ENCODE results near the gene BBS10.
"Not testable (repeated sequence)": the region's sequence is repeated elsewhere in the genome, so short reads cannot be mapped to it uniquely, and the experiment has no call there.

The BBS10 gene

DNA sequence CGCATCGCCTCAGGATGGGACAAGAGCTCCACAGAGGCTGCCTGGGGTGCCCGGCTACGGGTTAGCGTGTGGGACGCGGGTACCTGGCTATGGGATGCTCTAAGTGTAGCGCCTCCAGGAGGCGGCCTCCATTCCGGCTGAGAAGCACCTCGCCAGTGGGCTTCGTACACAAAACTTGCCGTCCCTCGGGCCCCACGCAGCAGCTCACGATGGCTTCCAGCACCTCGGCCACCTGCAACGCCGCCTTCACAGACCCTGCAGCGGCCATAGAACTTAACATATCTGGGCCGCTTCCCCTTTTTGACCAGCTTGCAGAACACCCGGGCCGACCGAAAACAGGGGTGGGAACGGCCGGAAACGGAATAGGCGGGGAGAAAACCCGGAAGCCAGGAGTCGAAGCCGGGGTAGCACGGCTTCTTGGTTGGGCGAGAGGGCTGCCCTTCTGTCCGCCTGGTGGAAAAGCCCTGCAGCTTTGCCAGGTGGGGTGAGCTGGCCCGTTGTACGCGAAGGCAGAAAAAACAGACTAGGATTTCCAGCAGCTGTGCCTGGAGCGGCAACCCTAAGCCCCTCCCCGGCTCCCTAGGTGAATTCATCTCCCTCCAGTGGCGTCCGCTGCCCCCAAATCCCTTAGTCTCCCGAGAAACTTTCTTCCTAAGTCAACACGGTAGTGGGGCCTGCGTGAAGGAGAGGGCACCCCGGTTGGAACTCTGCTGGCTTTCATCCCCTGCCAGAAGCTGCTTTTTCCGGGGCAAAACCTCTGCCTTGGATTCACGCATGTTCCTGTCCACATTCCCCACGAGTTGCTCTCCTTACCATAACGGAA is at the start of gene BBS10:
TSS of gene BBS10 (minus strand) at position 337 of the 823 bp plus-strand sequence. CDS start at position 280, 57 bp downstream.
- peak; percentile 76 for DNase-seq

GRCh38 chr12:76391461-76391860 is 43.2 kb upstream of the BBS10 start:
- no peak for DNase-seq

DNA sequence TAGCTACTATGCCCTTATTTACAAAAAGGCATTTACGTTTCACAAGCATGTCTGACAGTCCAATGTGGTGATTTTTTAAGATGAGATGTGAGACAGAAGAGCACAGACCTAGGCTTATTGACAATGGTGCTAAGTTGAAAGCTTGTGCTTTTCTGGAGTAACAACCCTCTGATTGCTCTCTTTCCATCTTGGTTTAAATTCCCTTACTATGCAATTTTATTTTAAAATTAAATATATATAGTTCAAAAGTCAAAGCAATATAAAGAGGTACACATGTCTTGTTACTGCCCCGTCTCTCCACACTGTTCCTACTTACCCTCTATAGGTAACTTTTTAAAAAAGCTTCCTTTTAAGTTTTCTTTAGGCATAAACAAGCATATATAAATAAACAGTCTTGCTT is 39.4 kb upstream of the BBS10 start:
- no peak for DNase-seq

- no peak for DNase-seq
Observed at GRCh38 chr12:76384560-76384959, 36.3 kb upstream of the BBS10 start.

DNA sequence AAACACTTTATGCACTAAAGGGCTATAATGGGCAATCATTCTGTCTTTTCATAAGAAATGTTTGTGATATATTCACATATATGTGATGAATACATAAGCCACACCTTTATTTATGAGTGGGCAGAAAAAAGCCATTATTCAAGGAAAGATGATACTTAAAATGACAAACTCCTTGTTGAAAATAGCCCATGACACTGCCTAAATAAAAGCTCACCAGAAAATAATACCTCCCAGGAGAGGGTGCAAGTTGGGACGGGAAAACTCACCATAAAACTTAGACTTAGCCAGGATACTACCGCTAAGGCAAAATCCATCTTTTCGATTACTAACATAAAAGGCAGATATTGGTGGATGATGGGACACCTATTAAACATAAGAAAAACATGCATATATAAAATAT is 35.8 kb upstream of the BBS10 start:
- DNase-seq = no peak

DNA sequence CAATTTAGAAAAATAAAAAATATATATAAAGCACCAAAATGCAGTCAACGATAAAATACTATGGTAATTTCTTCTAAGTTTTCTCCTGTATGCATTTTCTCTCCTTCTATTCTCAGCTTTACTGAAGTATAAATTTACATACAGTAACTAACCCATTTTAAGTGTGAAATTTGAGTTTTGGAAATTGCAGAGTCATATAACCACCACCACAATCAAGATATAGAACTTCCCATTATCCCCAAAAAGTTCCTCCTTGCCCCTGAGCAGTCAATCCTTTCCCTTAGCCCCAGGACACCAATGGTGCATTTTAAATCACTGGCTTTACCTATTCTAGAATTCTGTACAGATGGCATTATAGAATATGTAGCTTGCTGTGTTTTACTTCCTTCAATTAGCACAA is 31.0 kb upstream of the BBS10 start:
- no peak for DNase-seq

DNA sequence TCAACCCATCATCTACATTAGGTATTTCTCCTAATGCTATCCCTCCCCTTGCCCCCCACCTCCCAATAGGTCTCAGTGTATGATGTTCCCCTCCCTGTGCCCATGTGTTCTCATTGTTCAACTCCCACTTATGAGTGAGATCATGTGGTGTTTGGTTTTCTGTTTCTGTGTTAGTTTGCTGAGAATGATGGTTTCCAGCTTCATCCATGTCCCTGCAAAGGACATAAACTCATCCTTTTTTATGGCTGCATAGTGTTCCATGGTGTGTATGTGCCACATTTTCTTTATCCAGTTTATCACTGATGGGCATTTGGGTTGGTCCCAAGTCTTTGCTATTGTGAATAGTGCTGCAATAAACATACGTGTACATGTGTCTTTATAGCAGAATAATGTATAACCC is 28.7 kb upstream of the BBS10 start:
- DNase-seq = not testable (repeated sequence)

GRCh38 chr12:76375939-76376338 is 27.7 kb upstream of the BBS10 start:
- DNase-seq = no peak

GRCh38 chr12:76375470-76375869 is 27.3 kb upstream of the BBS10 start:
- DNase-seq = no peak

DNA sequence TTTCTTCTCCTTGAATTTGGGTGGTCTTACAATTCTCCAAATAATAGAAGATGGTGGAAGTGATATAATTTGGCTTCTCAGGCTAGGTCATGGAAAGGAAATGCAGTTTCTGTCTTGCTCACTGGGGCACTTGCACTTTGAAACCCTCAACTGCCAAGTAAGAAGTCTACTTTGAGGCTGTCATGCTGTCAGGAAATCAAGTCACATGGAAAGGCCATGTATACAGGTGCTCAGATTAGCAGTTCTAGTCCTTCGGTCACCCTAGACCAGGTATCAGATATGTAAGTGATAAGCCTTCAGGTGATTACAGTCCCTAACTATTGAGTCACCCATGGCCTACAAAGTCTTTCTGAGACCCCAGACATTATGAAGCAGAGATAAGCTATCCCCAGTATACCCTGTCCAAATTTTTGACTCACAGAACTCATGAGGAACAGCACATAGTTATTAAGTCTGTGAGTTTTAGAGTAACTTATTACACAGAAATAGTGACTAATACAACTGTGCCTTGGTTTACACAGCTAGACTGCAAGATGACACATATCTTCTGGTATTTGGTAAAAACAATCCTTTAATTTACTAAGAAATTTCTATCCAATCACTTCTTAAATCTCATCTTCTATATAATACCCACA is 26.3 kb upstream of the BBS10 start:
- DNase-seq = no peak

GRCh38 chr12:76368230-76368629 is 20.0 kb upstream of the BBS10 start:
- DNase-seq = no peak

GRCh38 chr12:76366163-76366562 is 17.9 kb upstream of the BBS10 start:
- no peak for DNase-seq

- DNase-seq = not testable (repeated sequence)
Observed at GRCh38 chr12:76364131-76364530, 15.9 kb upstream of the BBS10 start.

- DNase-seq = no peak
Observed at GRCh38 chr12:76360316-76360715, 12.1 kb upstream of the BBS10 start.

GRCh38 chr12:76356071-76356470 is 7.9 kb upstream of the BBS10 start:
- DNase-seq = no peak

DNA sequence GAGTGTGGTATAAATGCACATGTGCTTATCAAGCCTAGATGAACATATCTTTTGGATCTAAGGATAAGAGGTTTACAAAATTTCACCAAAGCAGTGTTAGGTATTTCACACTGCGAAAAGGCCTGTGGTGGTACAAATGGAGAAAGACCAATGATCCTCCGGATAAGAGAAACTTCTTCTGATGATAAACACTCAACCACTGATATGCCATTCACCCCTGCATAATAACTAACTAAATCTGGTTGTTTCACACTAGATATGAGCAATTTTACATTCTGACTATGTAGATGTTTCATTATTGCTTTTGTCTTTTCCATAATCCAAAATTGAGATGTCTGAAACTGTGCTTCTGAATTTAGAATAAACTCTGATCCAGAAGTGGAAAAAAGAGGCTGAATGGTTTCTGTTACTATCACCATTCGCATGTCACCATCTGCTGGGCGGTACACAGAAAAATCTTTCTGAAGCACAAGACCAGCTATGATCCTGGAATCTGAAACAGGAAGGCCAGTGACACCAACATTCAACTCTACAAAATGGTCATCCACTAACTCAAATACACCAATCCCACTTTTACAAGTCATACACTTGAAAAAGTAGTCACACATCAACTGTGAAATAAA is 1.3 kb downstream of the BBS10 start:
- no peak for DNase-seq

DNA sequence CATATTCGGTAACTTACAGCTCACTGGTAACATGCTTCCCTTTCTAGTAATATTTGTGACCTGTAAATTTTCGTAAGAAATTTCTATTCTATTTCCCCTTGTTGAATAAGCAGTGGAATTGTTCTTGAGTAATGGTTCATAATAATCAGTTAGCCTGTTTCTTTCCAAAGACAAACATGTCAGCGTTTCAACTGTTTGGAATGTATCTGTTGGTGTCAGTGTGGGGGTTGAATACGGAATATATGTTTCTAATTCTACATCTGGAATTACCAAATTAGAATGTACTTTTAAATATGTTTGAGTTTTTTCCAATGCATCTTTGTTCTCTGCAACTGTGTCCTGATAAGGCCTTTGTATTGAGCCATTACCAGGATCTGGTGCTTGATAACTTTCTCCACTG is 2.0 kb downstream of the BBS10 start:
- DNase-seq = no peak

GRCh38 chr12:76345569-76345968 is 2.6 kb downstream of the BBS10 start:
- DNase-seq = no peak

GRCh38 chr12:76341436-76342030 is 6.7 kb downstream of the BBS10 start:
- no peak for DNase-seq

DNA sequence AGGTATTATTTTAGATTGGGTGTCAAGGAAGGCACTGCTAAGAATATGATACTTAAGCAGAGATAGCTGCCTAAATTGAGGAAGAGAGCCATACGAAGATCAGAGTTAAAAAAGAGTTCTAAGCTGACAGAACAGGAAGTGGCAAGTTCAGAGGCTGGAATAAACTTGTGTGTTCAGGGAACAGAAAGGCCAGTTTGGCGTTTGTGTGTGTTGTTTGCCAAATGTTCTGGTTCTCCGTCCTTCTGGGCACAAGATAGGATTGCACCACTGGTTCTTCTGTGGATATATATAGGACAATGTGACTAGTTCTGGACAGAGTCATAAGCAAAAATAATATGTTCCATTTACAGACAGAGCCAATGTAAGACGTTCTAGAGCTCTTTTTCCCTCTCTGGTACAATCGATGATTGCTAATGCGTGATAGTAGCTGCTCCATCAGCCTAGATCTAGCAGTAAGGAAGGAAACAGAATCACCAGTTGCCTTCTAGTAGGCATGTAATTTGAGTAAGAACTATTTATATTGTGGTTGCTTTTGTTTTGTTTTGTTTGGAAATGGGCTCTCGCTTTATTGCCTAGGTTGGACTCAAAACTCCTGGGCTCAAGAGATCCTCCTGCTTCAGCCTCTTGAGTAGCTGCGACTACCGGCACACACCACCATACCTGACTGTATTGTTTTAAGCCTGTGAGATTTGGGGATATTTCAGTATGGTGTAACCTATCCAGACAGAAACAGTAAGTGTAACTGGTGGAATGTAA is 7.4 kb downstream of the BBS10 start:
- no peak for DNase-seq

- no peak for DNase-seq
Observed at GRCh38 chr12:76337583-76337982, 10.6 kb downstream of the BBS10 start.

GRCh38 chr12:76332606-76333005 is 15.6 kb downstream of the BBS10 start:
- no peak for DNase-seq

GRCh38 chr12:76329606-76330005 is 18.6 kb downstream of the BBS10 start:
- no peak for DNase-seq

Data from NCI-H1092 (cell line).